Stomach (tissue), 9 donors: ENCODE results near the gene ODF4. TPM values are rescaled to one million over a fixed set of nuclear protein-coding genes. Genes with fewer than 3 reads are reported as not detected.
"Not testable (repeated sequence)": the region's sequence is repeated elsewhere in the genome, so short reads cannot be mapped to it uniquely, and the experiment has no call there.

Source experiments
- DNase-seq, 2 donors: peaks; one replicate each; pipeline versions ENCODE4 v3.0.0 to v3.0.0-alpha.2; 2013 to 2019
- H3K27ac ChIP-seq, 5 donors: fragments of 200-600 bp in 4 of 5; sonication (generic) in 4 of 5; one replicate each; pipeline ENCODE4 v1.5.1; 2013 to 2019; ENCODE audit warnings: mild to moderate bottlenecking in 1 of 5, moderate library complexity in 1 of 5
- H3K27me3 ChIP-seq, 3 donors: fragments of 200-600 bp; sonication (generic); one replicate each; pipeline ENCODE4 v1.5.1; 2017 to 2019; ENCODE audit warnings: mixed run types in 1 of 3
- H3K36me3 ChIP-seq, 4 donors: fragments of 200-600 bp; sonication (generic); 1 replicate in 3 of 4; 2 replicates in 1 of 4; pipeline ENCODE4 v1.5.1; 2016 to 2019
- H3K4me1 ChIP-seq, 4 donors: fragments of 200-600 bp; sonication (generic); one replicate each; pipeline ENCODE4 v1.5.1; 2016 to 2019
- H3K4me3 ChIP-seq, 4 donors: fragments of 200-600 bp; sonication (generic) in 3 of 4; one replicate each; pipeline ENCODE4 v1.5.1; 2016 to 2019; ENCODE audit warnings: mild to moderate bottlenecking in 1 of 4
- H3K9me3 ChIP-seq, 4 donors: fragments of 200-600 bp; sonication (generic); one replicate each; pipeline ENCODE4 v1.5.1; 2016 to 2019
- EP300 ChIP-seq: sonication (generic); formaldehyde crosslinking; IDR thresholded peaks from one replicate; pipeline ENCODE4 v1.6.1; 2017; ENCODE audit warnings: antibody characterized with exemption
- POLR2A ChIP-seq, 4 donors: fragments of 450-650 bp; IDR thresholded peaks; one replicate each; pipeline ENCODE4 v1.6.1; 2016; ENCODE audit warnings: antibody characterized with exemption in 4 of 4, control low read depth in 2 of 4, mild to moderate bottlenecking in 1 of 4, moderate library complexity in 1 of 4
- POLR2AphosphoS5 ChIP-seq, 3 donors: sonication (generic); formaldehyde crosslinking; IDR thresholded peaks; one replicate each; pipeline ENCODE4 v1.6.1; 2016; ENCODE audit warnings: antibody characterized with exemption in 3 of 3
- WGBS, 5 donors: extraction: QIAGEN DNeasy Blood & Tissue Kit in 3 of 5; methylation state at CpG; one replicate each; pipeline versions ENCODE4 v1.1.5 to v1.1.7; 2013 to 2018; 5-methylcytosine and 5-hydroxymethylcytosine counted together
- intact Hi-C: fragments of 100-400 bp; cut with DNase I; formaldehyde crosslinking; loops from one replicate; pipeline ENCODE4 v1.15.1; 2023; ENCODE audit warnings: low total_unique reads
- polyA plus RNA-seq, 3 donors: library from polyadenylated mRNA; stranded (reverse); fragments of 200-250 nt; gene quantifications; one replicate each; pipeline ENCODE4 v1.2.3, GENCODE V29; 2013
- small RNA-seq, 4 donors: library from RNA; depleted of rRNA; stranded (forward); fragments of <200 nt; gene quantifications; one replicate each; pipeline ENCODE3, GENCODE V24; 2016
- total RNA-seq, 5 donors: library from RNA; depleted of rRNA; stranded (reverse); fragments of >200 nt; gene quantifications; one replicate each; pipeline versions ENCODE4 v1.1.0 to v1.2.3, GENCODE V29; 2014 to 2016
- TF ChIP-seq, protein P1 (sequence below), 7 experiments: fragments of 450-650 bp in 4 of 7; fragments of 200-600 bp in 3 of 7; sonication (generic) in 3 of 7; IDR thresholded peaks; one replicate each; pipeline ENCODE4 v1.5.1; 2016 to 2019; ENCODE audit warnings: antibody characterized with exemption in 7 of 7, control low read depth in 2 of 7, mild to moderate bottlenecking in 1 of 7
- donor health status: healthy with polysubstance abuse.
- donor health status: Bipolar disorder and iron deficiency.
- donor health status: healthy.

Gene ODF4
- total and polyA plus RNA-seq, 8 donors, result not detected

- no peak for DNase-seq
- Histone ChIP-seq H3K27me3 (peaks cover 0 to 57% (median 24%) of the 10 kb centered on the region in 3 donors), H3K4me3 (no peak overlapping the region), H3K36me3 (no peaks in the 10 kb centered on the region), H3K27ac (no peak overlapping the region), H3K9me3 (no peaks in the 10 kb centered on the region), H3K4me1 (peaks cover 0 to 4% (median 0%) of the 10 kb centered on the region in 4 donors)
- WGBS, 5 donors, result 84 to 93% (median 85%) methylated on average over 13 to 46 of the region's 46 CpGs
- intact Hi-C loops, result no loop called here
- TF ChIP-seq EP300 (no peak), POLR2A (IDR thresholded peaks at IDR 0.05) (no peak), POLR2AphosphoS5 (IDR thresholded peaks at IDR 0.05) (no peak)
- TF ChIP-seq, protein P1, sequence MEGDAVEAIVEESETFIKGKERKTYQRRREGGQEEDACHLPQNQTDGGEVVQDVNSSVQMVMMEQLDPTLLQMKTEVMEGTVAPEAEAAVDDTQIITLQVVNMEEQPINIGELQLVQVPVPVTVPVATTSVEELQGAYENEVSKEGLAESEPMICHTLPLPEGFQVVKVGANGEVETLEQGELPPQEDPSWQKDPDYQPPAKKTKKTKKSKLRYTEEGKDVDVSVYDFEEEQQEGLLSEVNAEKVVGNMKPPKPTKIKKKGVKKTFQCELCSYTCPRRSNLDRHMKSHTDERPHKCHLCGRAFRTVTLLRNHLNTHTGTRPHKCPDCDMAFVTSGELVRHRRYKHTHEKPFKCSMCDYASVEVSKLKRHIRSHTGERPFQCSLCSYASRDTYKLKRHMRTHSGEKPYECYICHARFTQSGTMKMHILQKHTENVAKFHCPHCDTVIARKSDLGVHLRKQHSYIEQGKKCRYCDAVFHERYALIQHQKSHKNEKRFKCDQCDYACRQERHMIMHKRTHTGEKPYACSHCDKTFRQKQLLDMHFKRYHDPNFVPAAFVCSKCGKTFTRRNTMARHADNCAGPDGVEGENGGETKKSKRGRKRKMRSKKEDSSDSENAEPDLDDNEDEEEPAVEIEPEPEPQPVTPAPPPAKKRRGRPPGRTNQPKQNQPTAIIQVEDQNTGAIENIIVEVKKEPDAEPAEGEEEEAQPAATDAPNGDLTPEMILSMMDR (IDR thresholded peaks at IDR 0.05), result no peak
Measured at GRCh38 chr17:8392674-8393469, 53.2 kb downstream of the ODF4 start.

- TF ChIP-seq EP300 (no peak), POLR2AphosphoS5 (IDR thresholded peaks at IDR 0.05) (peak in 1 of 3 donors; percentile 40)
- TF ChIP-seq, protein P1 (IDR thresholded peaks at IDR 0.05), result no peak
- no peak overlapping the region for H3K27ac ChIP-seq
- H3K4me1 ChIP-seq, result peaks cover 0 to 4% (median 0%) of the 10 kb centered on the region in 4 donors
- H3K4me3 ChIP-seq, result no peak overlapping the region
- H3K36me3 ChIP-seq, result no peaks in the 10 kb centered on the region
- DNase-seq, result peak in 1 of 2 donors; percentile 65
- peaks cover 0 to 64% (median 25%) of the 10 kb centered on the region in 3 donors for H3K27me3 ChIP-seq
- WGBS, 5 donors, result 52 to 71% (median 54%) methylated on average over 7 to 8 of the region's 8 CpGs
- no peaks in the 10 kb centered on the region for H3K9me3 ChIP-seq
- intact Hi-C loops, result no loop called here
Measured at GRCh38 chr17:8393470-8394231, 54.0 kb downstream of the ODF4 start.

DNA sequence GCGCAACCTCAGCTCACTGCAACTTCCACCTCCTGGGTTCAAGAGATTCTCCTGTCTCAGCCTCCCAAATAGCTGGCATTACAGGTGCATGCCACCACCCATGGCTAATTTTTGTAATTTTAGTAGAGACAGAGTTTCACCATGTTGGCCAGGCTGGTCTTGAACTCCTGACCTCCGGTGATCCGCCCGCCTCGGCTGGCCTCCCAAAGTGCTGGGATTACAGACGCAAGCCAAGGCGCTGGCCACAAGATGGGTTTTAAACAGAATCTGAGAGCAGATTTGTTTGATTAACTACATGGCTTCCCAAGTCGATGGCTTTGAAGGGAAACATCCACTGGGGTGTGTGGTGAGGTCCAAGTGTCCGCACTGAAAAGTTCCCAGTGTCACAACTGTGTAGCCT lies 54.9 kb downstream of the ODF4 start:
- H3K27ac ChIP-seq, intact Hi-C loops, H3K9me3 ChIP-seq, H3K36me3 ChIP-seq, H3K4me3 ChIP-seq, DNase-seq, H3K4me1 ChIP-seq: not testable (repeated sequence)
- 78 to 88% (median 86%) methylated on average over 9 of the region's 9 CpGs for WGBS, 5 donors
- peaks cover 0 to 73% (median 25%) of the 10 kb centered on the region in 3 donors for H3K27me3 ChIP-seq

Small RNAs within 50 kb of the gene (small RNA-seq; reads per million reads assigned to genes)
- gene RF00265, result 0 reads per million in 4 donors

Other genes with a start within 250 kb of the ODF4 start
- not detected for gene ALOXE3, start 221.3 kb upstream of the ODF4 start, total RNA-seq
- under 1 TPM in 2 of 3 donors, not detected in 1; 0.12 to 0.43 TPM for gene ALOXE3, start 221.3 kb upstream of the ODF4 start, polyA plus RNA-seq
- gene HES7, start 215.7 kb upstream of the ODF4 start, total RNA-seq, result not detected
- under 1 TPM in 2 of 3 donors, not detected in 1; 0.58 to 0.92 TPM for gene HES7, start 215.7 kb upstream of the ODF4 start, polyA plus RNA-seq
- gene PER1, start 187.4 kb upstream of the ODF4 start, total RNA-seq, result 100 to 1,000 TPM in 3 of 5 donors, 10 to 100 TPM in 2; 16.2 to 163 (median 137) TPM
- 10 to 100 TPM; 47.2 to 69.4 (median 66.7) TPM for gene PER1, start 187.4 kb upstream of the ODF4 start, polyA plus RNA-seq
- gene VAMP2, start 176.9 kb upstream of the ODF4 start, total RNA-seq, result 100 to 1,000 TPM in 1 of 5 donors, 10 to 100 TPM in 2, 1 to 10 TPM in 2; 6.7 to 104 (median 17.3) TPM
- gene VAMP2, start 176.9 kb upstream of the ODF4 start, polyA plus RNA-seq, result 10 to 100 TPM; 32.4 to 58.8 (median 43.1) TPM
- gene TMEM107, start 163.5 kb upstream of the ODF4 start, total RNA-seq, result 10 to 100 TPM in 3 of 5 donors, 1 to 10 TPM in 2; 5.2 to 37.6 (median 14.9) TPM
- gene TMEM107, start 163.5 kb upstream of the ODF4 start, polyA plus RNA-seq, result 10 to 100 TPM in 1 of 3 donors, 1 to 10 TPM in 2; 6.3 to 10.3 (median 8.0) TPM
- gene BORCS6, start 149.7 kb upstream of the ODF4 start, total RNA-seq, result 10 to 100 TPM in 2 of 5 donors, 1 to 10 TPM in 2, under 1 TPM in 1; 0.58 to 70.1 (median 4.6) TPM
- gene BORCS6, start 149.7 kb upstream of the ODF4 start, polyA plus RNA-seq, result 1 to 10 TPM; 6.6 to 9.2 (median 7.9) TPM
- 10 to 100 TPM in 2 of 5 donors, 1 to 10 TPM in 3; 1.0 to 66.0 (median 2.3) TPM for gene AURKB, start 129.3 kb upstream of the ODF4 start, total RNA-seq
- gene AURKB, start 129.3 kb upstream of the ODF4 start, polyA plus RNA-seq, result 10 to 100 TPM in 2 of 3 donors, 1 to 10 TPM in 1; 8.2 to 24.9 (median 10.7) TPM
- 100 to 1,000 TPM in 1 of 5 donors, 10 to 100 TPM in 4; 12.9 to 105 (median 40.1) TPM for gene CTC1, start 91.8 kb upstream of the ODF4 start, total RNA-seq
- 1 to 10 TPM; 3.7 to 9.9 (median 9.7) TPM for gene CTC1, start 91.8 kb upstream of the ODF4 start, polyA plus RNA-seq
- gene PFAS, start 90.6 kb upstream of the ODF4 start, total RNA-seq, result 10 to 100 TPM in 4 of 5 donors, 1 to 10 TPM in 1; 5.9 to 68.7 (median 25.3) TPM
- gene PFAS, start 90.6 kb upstream of the ODF4 start, polyA plus RNA-seq, result 10 to 100 TPM in 1 of 3 donors, 1 to 10 TPM in 2; 4.6 to 10.2 (median 6.3) TPM
- 10 to 100 TPM in 1 of 5 donors, 1 to 10 TPM in 3, not detected in 1; 2.9 to 25.4 (median 7.6) TPM for gene RANGRF, start 51.2 kb upstream of the ODF4 start, total RNA-seq
- gene RANGRF, start 51.2 kb upstream of the ODF4 start, polyA plus RNA-seq, result 10 to 100 TPM; 48.5 to 59.2 (median 54.1) TPM
- gene SLC25A35, start 44.4 kb upstream of the ODF4 start, total RNA-seq, result 10 to 100 TPM in 1 of 5 donors, 1 to 10 TPM in 2, under 1 TPM in 1, not detected in 1; 0.55 to 25.9 (median 4.8) TPM
- gene SLC25A35, start 44.4 kb upstream of the ODF4 start, polyA plus RNA-seq, result 1 to 10 TPM; 4.0 to 7.3 (median 4.4) TPM
- 100 to 1,000 TPM in 1 of 5 donors, 10 to 100 TPM in 2, 1 to 10 TPM in 2; 2.4 to 263 (median 11.0) TPM for gene ARHGEF15, start 29.6 kb upstream of the ODF4 start, total RNA-seq
- 1 to 10 TPM; 2.8 to 5.7 (median 3.8) TPM for gene ARHGEF15, start 29.6 kb upstream of the ODF4 start, polyA plus RNA-seq
- gene RPL26, start 43.4 kb downstream of the ODF4 start, total RNA-seq, result 1,000 to 10,000 TPM in 4 of 5 donors, 100 to 1,000 TPM in 1; 506 to 3,830 (median 2,422) TPM
- gene RPL26, start 43.4 kb downstream of the ODF4 start, polyA plus RNA-seq, result 1,000 to 10,000 TPM; 4,166 to 5,414 (median 4,286) TPM
- not detected for gene RNF222, start 58.0 kb downstream of the ODF4 start, total RNA-seq
- 1 to 10 TPM in 1 of 3 donors, not detected in 2; 1.5 TPM for gene RNF222, start 58.0 kb downstream of the ODF4 start, polyA plus RNA-seq
- 100 to 1,000 TPM in 1 of 5 donors, 10 to 100 TPM in 4; 12.8 to 102 (median 63.8) TPM for gene NDEL1, start 96.0 kb downstream of the ODF4 start, total RNA-seq
- gene NDEL1, start 96.0 kb downstream of the ODF4 start, polyA plus RNA-seq, result 10 to 100 TPM; 17.6 to 31.9 (median 26.3) TPM